GM18867 (cell line): Measurements from ENCODE around the gene MYLK.
"Not testable (repeated sequence)": the region's sequence is repeated elsewhere in the genome, so short reads cannot be mapped to it uniquely, and the experiment has no call there.

Experiments used
- ATAC-seq: cut with Tn5 transposase; IDR thresholded peaks from one replicate; pipeline ENCODE4 v1.9.1; 2021; ENCODE audit warnings: mild to moderate bottlenecking, moderate library complexity; ENCODE audit not compliant: unreplicated experiment

The MYLK gene

DNA sequence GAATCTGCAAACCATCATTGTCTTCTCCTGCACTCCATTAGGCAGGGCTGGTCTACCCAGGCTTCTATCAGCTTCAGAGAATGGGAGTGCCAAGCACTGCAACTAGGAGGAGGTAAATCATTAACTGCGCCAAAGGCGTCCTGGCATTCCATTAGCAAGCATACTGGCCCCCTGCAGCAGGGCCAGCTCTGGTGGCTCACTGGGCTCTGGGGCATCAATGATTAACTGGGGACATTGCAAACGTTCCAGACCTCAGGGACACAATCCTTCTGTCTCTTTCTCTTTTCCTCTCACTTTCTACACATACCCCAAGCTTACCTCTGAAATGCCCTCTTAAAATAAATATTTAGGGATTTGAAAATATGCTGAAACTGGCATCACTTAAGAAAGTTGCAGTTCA is 129.0 kb downstream of the MYLK start:
- no peak for ATAC-seq

DNA sequence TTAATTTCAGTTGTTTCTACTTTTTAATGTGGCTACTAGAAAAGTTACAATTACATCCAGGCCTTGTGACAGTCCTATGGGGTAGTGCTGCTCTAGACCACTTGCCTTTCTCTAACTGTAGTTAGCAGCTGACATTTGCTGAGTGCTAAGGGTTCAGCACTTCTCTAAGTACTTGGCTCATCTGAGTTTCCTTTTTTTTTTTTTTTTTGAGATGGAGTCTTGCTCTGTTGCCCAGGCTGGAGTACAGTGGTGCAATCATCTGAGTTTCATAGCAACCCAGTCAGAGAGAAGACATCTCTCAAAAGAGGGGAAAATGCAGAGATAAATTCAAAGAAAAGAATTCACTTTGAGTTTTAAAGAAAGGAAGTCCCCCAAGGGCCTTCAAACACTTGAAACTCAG is 130.8 kb downstream of the MYLK start:
- ATAC-seq = no peak

DNA sequence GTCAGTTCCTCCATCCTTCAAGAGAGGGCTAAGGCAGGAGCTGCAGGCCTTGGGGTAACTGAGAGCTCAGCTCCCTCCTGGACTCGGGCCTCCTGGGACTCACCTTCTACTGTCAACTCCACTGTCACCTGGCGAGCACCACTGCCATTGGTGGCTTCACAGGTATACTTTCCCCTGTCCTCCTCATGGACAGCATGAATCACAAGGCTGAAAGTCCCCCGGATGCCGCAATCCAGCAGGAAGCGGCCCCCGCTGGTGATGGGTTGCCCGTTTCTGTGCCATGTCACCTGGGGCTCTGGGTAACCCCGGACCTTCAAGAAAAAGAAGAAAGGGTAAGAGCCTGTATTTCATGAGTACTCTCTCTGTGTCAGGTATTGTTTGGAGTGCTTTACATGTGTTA is 131.9 kb downstream of the MYLK start:
- ATAC-seq = no peak

DNA sequence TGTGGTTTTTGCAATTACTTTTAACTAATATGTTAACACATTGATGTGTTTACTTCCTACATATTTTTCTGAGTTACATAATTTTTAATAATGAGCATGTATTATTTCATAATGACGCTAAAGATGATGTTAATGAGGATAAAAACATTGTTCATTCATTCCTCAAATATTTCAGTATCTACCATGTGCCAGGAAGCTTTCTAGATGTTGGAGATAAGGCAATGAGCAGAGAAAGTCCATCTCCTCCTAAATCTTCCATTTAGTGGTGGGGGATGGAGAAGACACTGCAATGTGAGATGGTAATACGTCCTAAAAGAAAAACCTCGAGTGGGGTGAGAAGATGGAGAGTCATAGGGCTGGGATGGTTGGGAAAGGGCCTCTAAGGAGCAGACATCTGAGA is 132.7 kb downstream of the MYLK start:
- no peak for ATAC-seq

DNA sequence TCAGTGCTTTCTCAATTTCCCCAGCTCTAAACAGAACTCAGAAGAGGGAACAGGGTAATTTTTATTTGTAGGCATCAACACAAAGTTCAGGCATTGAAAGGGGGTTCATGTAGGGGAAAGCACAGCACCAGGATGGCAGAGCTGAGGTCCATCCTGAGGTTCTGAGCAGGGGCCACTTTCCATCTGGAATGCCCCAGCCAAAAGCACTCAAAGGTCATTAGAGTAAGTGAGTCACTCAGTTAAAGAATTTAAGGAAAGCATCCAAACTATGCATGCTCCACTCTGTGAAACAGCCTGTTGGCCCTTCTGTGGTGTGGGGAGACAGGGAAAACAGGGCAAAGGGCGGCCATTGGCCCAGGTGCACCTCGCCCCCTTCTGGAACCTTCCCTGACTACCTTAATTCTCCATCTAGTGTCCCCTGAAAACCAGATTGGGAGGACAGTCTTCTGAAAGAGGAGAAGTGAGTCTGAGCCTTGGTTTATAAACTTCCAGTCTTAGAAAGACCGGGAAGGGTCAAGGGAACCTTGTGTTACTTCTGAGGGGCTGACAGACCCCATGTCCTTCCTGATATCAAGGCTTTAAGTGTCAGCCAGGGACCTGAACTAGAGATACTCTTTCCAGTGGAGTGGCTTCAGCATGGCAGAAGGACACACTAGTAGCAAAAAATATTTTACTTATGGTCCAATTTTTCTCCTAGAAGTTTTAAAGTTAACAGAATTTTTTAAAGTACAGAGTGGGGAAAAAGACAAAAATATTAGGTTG is 133.3 kb downstream of the MYLK start:
- no peak for ATAC-seq

DNA sequence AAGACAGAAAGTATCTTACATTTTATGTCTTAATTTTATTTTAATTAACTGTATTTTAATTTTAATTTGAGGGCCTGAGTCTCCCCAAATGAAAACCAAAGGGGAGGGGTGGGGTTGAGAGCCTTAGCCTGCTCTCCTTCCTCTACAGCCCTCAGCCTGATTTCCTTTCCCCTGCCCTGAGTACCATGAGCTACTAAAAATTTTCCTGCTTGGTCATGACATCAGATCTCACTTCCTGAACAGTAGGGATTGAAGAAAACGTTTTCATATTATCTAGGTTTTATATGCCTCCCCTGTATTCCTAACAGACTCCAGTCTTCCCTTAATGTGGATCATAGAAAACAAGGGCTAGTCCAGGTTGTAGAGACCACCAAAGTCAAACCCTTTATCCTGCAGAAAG is 133.9 kb downstream of the MYLK start:
- no peak for ATAC-seq

DNA sequence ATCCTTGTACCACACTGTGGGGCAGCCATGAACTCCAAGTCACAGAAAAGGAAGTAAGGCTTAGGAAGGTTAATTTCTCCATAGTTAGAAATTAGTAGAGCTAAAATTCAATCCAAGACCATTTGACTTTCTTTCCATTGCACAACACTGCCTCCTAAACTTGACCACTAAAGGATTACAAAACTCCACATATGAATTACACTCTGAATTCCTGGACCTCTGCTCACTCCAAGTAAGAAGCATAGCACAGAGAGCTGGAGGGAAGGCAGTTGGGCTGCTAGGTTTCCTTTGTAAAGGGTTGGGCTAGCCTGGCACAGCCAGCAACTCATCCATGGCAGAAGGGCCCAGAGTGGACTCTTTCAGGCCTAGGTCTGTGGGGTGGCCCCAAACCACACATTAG is 134.4 kb downstream of the MYLK start:
- no peak for ATAC-seq

DNA sequence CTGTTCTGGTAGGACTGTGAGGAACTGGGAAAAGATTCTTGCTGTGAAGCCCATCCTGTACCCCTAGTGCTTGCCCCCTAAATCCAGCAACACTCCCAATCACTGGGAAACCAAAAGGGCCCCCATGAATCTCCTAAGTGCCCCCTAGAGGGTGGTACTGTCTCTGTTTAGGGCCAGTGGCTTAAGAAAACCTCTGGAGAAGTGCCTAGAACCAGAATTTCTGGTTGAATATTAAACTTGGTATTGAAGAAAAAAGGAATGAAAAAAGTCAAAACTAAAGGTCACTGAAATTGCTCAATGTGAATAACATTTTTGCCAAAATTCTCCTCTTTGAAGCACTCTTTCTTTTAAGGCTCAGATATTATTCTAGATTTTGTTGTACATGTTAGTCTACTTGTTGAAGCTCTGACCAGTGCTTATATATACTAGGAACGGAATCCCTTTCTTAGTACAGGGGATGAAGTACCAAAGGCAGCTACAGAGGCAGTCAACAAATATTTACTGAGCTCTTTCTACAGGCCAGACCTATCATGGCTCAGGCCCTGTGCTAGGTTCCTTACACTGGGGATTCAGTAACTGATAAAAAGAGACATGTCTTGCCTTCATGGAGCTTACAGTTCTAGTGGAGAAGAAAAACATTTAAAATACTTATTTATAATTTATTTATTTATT is 138.8 kb downstream of the MYLK start:
- no peak for ATAC-seq

DNA sequence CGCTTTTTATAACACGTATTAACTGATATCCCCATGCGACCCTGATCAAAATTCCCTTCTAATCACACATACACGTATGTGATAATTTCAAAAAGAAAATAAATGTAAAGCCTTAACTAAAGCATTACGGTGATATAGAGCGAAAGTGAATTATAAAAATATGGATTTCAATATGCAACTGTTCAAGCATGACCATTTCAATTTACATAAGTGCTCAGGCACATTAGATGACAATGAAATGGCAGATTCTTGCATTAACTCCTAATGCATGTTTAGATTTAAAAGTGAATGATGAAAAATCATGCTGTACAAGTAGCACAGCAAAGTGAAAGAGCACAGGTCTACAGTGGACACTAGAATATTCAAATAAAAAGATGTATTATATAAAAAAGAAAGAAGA is 140.1 kb downstream of the MYLK start:
- ATAC-seq = no peak

DNA sequence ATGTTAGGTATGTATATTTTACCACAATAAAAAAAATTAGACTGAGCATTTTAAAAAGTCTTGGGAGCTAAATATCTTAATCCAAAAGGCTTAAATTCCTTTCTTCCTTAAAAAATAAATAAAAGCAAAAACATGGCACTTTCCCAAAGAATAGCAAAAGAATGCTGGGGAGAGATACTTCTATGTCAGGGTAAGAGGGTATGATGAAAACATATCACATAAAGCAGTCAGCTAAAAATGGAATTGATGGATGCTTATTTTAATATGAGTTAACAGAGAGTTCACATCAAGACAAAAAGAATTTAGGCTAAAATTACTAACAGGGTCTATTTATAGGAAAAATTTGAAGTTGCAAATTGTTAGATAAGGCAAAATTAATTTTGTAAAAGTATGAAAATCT is 141.0 kb downstream of the MYLK start:
- ATAC-seq = no peak

DNA sequence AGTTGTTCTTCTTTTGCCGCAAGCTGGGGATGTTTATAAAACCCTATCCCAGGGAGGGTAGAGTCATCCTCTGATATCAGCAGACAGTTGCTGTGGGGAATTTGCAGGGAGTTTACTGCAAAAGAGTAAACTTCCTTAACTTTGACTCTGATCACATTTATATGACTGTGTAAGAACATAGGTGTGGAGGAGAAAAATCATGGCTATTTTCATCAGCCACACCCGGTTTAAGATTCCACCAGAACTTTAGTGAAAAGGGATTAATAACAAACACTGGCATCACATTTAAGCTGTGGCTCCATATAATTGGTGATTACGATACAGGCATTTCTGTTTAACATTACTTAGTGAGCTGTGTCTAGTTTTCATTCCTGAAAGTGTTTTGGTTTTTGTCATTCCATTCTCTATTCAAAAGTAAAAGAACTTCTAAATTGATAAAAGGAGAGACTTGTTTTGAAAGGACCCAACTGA is 143.1 kb downstream of the MYLK start:
- ATAC-seq = no peak

DNA sequence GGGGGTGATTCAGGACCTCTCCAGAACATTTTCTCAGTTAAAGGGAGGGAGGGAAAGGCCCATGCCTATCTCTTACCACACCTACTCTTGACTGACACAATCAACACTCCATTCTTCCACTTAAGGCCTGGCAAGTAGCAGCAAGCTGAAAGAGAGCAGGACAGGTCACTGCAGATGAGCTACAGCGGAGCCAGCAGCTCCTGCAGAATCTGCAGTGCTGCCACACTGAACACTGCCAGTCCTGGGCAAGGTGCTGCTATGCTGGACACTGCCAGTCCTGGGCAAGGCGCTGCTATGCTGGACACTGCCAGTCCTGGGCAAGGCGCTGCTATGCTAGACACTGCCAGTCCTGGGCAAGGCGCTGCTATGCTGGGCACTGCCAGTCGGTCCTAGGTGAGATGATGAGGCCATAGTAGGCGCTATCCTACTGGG is 143.7 kb downstream of the MYLK start:
- no peak for ATAC-seq

DNA sequence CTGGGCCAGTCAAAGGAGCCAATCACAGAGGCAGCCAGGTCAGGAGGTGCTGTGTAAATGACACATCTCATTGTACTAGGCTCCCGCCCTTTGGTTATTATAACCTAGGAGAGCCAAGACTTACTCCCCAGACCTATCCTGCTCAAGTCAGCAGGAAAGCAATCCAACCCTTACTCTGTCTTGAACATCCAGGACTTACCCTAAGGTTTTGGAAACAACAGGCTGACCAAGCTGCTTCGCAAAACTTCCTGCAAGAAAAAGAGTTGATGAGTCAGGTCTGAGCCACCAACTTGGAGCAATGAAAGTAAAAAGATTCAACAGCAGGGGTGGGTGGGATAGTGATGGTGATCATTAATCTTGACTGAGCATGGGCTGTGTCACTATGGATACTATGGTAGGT is 144.4 kb downstream of the MYLK start:
- no peak for ATAC-seq

DNA sequence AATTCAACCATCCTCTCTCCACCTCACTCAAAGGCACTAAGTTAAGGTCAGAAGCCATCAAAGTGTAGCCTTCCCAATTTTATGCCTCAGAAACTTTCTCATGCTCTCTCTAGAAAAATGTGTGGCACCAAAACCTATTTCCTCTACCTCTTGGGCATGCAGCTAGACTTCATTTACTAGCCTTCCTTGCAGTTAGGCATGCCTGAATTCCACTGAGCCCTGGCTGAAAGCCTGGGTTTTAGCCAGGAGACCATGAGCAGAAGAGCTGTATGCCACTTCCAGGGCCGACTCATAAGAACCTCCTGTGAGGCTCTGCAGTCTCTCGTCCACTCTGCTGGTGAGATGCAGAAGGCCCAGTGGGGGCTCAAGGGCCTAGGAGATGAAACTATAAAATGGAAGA is 145.0 kb downstream of the MYLK start:
- ATAC-seq = no peak

DNA sequence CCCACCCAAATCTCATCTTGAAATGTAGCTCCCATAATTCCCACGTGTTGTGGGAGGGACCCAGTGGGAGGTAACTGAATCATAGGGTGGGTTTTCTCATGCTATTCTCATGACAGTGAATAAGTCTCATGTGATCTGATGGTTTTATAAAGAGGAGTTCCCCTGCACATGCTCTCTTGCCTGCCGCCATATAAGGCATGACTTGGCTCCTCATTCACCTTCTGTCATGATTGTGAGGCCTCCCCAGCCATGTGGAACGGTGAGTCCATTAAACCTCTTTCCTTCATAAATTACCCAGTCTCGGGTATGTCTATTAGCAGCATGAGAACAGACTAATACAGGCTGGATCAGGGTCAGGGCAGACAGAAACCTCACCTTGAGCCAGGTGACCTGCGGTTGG is 145.6 kb downstream of the MYLK start:
- not testable (repeated sequence) for ATAC-seq

DNA sequence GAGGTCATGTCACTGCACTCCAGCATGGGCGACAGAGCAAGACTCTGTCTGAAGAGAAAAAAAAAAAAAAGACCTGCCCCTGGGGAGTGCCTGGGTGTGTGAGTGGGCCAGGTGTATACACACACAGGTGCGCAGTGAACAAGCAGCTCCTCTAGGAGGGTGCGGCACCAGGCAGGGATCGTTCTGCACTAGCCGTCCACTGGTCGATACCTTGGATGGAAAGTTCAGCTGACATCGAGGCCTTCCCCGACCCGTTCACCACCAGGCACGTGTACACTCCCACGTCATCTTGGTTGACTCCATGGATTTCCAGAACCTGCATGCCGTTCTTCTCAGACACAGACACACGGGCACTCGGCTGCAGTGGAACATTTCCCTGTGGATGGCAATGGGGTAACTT is 147.0 kb downstream of the MYLK start:
- no peak for ATAC-seq

DNA sequence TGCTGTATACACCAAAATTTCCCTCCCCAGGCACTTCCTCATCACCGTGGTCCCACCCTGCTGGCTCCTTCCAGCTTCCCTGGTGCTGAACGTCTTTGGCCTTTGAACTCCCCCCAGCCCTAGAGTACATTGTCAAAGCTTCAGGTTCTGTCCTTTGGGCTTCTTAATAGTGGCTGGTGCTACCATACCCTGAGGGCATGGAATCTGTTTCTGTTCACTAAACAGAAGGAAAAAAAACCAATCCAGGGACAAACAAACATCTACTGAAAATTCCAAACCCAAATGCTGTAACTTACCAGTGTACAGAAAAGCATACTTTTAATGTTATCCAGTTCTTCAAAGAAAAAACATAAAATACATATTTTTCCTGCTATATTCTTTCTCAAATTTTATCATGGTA is 148.7 kb downstream of the MYLK start:
- no peak for ATAC-seq

DNA sequence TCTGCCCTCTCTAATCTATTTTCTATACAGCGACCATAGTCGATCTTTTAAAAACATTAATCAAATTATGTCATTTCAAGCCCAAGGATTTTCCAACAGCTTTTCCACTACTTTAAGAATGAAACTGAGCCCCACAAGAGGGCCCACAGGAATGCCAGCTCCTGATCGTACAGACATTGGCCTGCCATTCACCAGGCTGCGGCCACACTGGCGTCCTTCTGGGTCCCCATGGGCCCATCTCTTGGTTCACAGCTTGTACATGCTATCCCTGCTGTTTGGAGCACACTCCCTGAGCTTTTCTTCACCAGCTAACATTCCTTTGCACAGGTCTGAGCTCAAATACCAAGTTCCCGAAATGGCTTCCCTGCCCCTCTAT is 149.6 kb downstream of the MYLK start:
- ATAC-seq = no peak

DNA sequence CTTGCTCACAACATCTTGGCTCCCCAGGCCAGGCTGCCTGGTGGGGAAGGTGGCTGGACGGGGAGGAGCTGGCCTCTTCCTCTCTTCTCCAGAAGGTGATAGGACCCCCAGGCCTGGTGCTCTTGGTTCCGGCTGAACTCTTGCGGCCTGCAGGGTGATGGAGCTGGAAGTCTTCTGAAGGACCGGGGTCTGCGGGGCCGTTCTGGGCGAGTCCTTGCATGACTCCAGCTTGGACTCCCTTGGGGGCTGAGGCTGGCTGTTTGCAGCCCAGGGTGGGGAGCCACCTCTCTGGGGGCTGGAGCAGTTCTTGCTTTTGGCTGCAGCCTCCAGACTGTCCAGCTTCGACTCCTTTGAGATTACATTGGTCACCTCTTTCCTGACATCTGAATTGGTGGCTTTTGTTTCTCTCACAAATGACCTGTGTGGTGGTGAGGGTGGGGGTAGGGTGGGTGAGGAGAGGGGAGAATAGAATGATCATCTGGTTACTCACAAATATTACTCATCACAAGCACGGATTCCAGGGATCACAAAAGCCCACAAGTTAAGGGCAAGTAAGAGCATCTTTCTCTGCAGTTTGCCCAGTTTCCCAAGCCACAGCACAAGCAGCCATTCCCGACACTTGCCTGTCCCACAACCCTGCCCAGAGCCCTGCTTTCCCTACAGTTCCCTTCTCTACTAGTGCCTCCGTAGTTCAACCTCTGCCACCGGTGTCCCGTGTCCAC is 150.2 kb downstream of the MYLK start:
- ATAC-seq = no peak

DNA sequence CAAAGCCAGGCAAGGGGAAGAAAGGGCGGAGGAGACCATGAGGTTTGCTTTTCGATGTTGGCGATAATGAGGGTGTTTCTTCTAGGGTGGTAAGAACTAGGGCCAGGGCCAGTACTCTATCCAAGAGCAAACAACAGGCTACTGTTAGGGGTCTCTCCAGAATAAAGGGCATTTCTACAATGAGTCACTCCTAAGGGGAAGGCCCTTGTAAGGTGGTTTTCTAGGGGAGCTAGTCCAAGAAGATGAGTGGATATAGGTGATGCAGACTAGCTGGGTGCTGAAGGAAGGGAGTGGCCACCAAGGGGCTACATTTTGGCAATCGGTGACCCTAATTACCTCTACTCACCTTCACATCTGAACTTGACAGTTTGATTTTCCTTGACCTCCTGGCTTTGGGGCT is 150.8 kb downstream of the MYLK start:
- ATAC-seq = no peak

DNA sequence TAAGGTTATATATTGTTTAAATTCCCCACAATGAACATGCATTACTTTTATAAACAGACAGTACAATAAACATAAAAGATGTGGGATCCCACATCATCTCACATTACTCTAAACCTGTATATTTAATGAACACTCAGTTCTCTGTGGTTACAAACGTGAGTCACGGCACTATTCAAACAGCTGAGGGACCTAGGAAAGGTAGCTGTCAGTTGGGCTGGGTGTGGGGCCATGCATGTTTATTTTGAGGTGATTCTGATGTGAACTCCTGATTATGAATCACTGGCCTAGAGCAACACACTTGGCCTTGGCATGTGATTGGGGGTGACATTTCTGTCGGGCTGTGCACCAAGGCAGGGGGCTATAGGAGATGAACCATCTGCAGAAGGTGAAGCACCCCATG is 151.7 kb downstream of the MYLK start:
- no peak for ATAC-seq

DNA sequence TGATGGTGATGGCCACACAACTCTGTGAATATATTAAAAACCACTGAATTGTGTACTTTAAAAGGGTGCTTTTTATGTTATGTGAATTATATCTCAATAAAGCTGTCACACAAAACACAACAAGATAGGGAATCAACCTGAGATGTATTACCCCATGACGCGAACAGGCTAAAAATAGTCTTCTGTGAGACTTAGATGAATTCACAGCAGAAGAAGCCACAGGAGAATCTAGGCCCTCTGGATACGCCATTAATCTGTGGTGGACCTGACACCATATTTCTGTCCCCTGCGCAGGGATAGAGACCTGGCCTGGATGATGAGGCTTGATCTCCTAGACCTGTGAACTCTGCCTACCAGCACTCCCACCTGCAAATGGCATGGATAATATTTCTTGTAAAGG is 153.3 kb downstream of the MYLK start:
- ATAC-seq = no peak
